Inflammatory macrophage treated with lipopolysaccharide for 4 hours (primary cell): ENCODE data around the gene TAF1.
"Not testable (repeated sequence)": the region's sequence is repeated elsewhere in the genome, so short reads cannot be mapped to it uniquely, and the experiment has no call there.

Source experiments
- DNase-seq: peaks from one replicate; pipeline ENCODE4 v3.0.0-alpha.2; 2020

Gene TAF1

GRCh38 chrX:71439896-71440295 lies 73.7 kb downstream of the TAF1 start:
- DNase-seq, result no peak

GRCh38 chrX:71440401-71440800 lies 74.2 kb downstream of the TAF1 start:
- DNase-seq, result peak; percentile 33

GRCh38 chrX:71441809-71442208 lies 75.7 kb downstream of the TAF1 start:
- not testable (repeated sequence) for DNase-seq

GRCh38 chrX:71450433-71451106 lies 84.4 kb downstream of the TAF1 start:
- DNase-seq, result no peak

- DNase-seq, result not testable (repeated sequence)
Observed at GRCh38 chrX:71451518-71451917, 85.4 kb downstream of the TAF1 start.

- DNase-seq, result no peak
Observed at GRCh38 chrX:71453056-71453455, 86.9 kb downstream of the TAF1 start.

- no peak for DNase-seq
Observed at GRCh38 chrX:71454222-71454621, 88.1 kb downstream of the TAF1 start.

GRCh38 chrX:71458866-71459265 lies 92.7 kb downstream of the TAF1 start:
- no peak for DNase-seq

GRCh38 chrX:71464968-71465367 lies 98.8 kb downstream of the TAF1 start:
- no peak for DNase-seq

- DNase-seq, result no peak
Observed at GRCh38 chrX:71466979-71467523, 100.9 kb downstream of the TAF1 start.

GRCh38 chrX:71475785-71476540 lies 109.8 kb downstream of the TAF1 start:
- DNase-seq, result no peak

GRCh38 chrX:71482228-71482958 lies 116.2 kb downstream of the TAF1 start:
- peak; percentile 47 for DNase-seq

GRCh38 chrX:71487814-71488213 lies 121.7 kb downstream of the TAF1 start:
- no peak for DNase-seq

GRCh38 chrX:71489540-71489939 lies 123.4 kb downstream of the TAF1 start:
- no peak for DNase-seq

GRCh38 chrX:71492231-71493065 lies 126.3 kb downstream of the TAF1 start:
- DNase-seq, result peak; percentile 71

GRCh38 chrX:71493111-71493613 lies 127.0 kb downstream of the TAF1 start:
- no peak for DNase-seq

GRCh38 chrX:71495979-71496378 lies 129.8 kb downstream of the TAF1 start:
- DNase-seq, result not testable (repeated sequence)

- DNase-seq, result no peak
Observed at GRCh38 chrX:71496476-71496875, 130.3 kb downstream of the TAF1 start.

GRCh38 chrX:71502080-71502479 lies 135.9 kb downstream of the TAF1 start:
- not testable (repeated sequence) for DNase-seq

GRCh38 chrX:71504346-71504745 lies 138.2 kb downstream of the TAF1 start:
- DNase-seq, result peak; percentile 54

- no peak for DNase-seq
Observed at GRCh38 chrX:71509289-71509688, 143.1 kb downstream of the TAF1 start.

GRCh38 chrX:71510161-71510560 lies 144.0 kb downstream of the TAF1 start:
- DNase-seq, result peak; percentile 46
